Lung (tissue), 12 donors: ENCODE results near the gene MYZAP. TPM values are rescaled to one million over a fixed set of nuclear protein-coding genes. Genes with fewer than 3 reads are reported as not detected.

Experiments
- ATAC-seq: fragments of 200-7000 bp; cut with Tn5 transposase; one replicate; pipeline ENCODE4 v1.9.1; 2020; ENCODE audit warnings: moderate number of reproducible peaks; ENCODE audit not compliant: insufficient read depth, low FRiP score
- DNase-seq, 3 donors: peaks; one replicate each; pipeline ENCODE4 v3.0.0-alpha.2; 2013 to 2017
- H3K27ac ChIP-seq, 2 donors: one replicate each; pipeline ENCODE4 v1.5.1; 2013; ENCODE audit warnings: mild to moderate bottlenecking in 2 of 2, moderate library complexity in 2 of 2, control low read depth in 1 of 2, inconsistent platforms in 1 of 2, low read depth in 1 of 2, low read length in 1 of 2
- H3K27me3 ChIP-seq, 3 donors: one replicate each; pipeline ENCODE4 v1.5.1; 2013; ENCODE audit warnings: low read length in 2 of 3; ENCODE audit not compliant: control insufficient read depth in 3 of 3, insufficient read depth in 3 of 3
- H3K36me3 ChIP-seq, 4 donors: one replicate each; pipeline ENCODE4 v1.5.1; 2013; ENCODE audit warnings: low read length in 4 of 4, mild to moderate bottlenecking in 1 of 4, moderate library complexity in 1 of 4; ENCODE audit not compliant: control insufficient read depth in 4 of 4, insufficient read depth in 4 of 4
- H3K4me1 ChIP-seq, 5 donors: one replicate each; pipeline ENCODE4 v1.5.1; 2013; ENCODE audit warnings: low read length in 5 of 5, mild to moderate bottlenecking in 2 of 5, moderate library complexity in 1 of 5; ENCODE audit not compliant: control insufficient read depth in 5 of 5, insufficient read depth in 5 of 5
- H3K4me3 ChIP-seq: one replicate; pipeline ENCODE4 v1.5.1; 2013; ENCODE audit warnings: mild to moderate bottlenecking, control low read depth, moderate library complexity
- H3K9ac ChIP-seq, 2 donors: one replicate each; pipeline ENCODE4 v1.5.1; 2013; ENCODE audit warnings: low read length in 2 of 2, control low read depth in 1 of 2; ENCODE audit not compliant: insufficient read depth in 1 of 2
- H3K9me3 ChIP-seq, 4 donors: one replicate each; pipeline ENCODE4 v1.5.1; 2013; ENCODE audit warnings: low read length in 3 of 4, mild to moderate bottlenecking in 1 of 4, moderate library complexity in 1 of 4; ENCODE audit not compliant: control insufficient read depth in 4 of 4, insufficient read depth in 3 of 4
- WGBS, 2 donors: extraction: QIAGEN DNeasy Blood & Tissue Kit; methylation state at CpG; one replicate each; pipeline ENCODE4 v1.1.7; 2013; 5-methylcytosine and 5-hydroxymethylcytosine counted together
- polyA plus RNA-seq, 2 donors: library from polyadenylated mRNA; stranded (reverse); fragments of 200-250 nt; gene quantifications; one replicate each; pipeline ENCODE4 v1.2.1, GENCODE V29; 2013
- total RNA-seq, 2 donors: library from RNA; depleted of rRNA in 1 of 2; stranded (reverse); fragments of >200 nt in 1 of 2; gene quantifications; one replicate each; pipeline ENCODE4 v1.2.1, GENCODE V29; 2014 to 2021
- TF ChIP-seq, protein P1 (sequence below): IDR thresholded peaks from 2 replicates; pipeline ENCODE4 v1.5.1; 2012; ENCODE audit warnings: mild to moderate bottlenecking; ENCODE audit errors: control extremely low read depth, extremely low read depth
- donor health status: control.
- donor health status: control.
- donor health status: Bipolar disorder and iron deficiency.
- donor health status: healthy.
- donor health status: DM: yes; HTN: yes; CAD: no.

MYZAP gene
- total and polyA plus RNA-seq, 4 donors: 6.9 to 36.9 (median 11.6) TPM

DNA sequence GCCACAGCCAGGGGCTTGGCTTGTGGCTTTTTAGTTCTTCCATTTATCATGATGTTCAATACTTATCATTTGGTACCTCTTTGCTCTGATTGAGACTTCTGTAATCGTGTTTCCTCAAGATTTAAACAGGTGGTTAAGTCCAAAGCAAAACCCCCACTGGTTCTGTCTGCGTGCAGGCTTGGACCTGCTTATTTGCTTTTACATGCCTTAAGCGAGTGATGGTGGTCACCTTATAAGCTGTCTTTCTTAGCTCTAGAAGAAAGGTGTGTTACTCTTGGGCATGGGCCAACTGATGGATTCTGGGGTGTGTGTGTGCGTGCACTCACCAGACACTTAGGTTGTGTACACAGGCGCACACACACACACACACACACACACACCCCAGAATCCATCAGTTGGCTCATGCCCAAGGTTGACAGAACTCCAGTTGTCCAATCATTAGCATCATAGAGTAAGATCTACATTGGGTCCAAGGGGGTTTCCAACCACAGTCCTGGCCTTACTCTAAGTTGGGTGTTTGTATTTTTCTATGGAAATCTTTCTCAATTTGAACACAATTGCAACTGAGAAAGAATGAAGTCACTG lies 1.2 kb downstream of the MYZAP start:
- Histone ChIP-seq H3K9me3 (no peaks in the 10 kb centered on the region), H3K4me1 (peaks cover 4 to 22% (median 12%) of the 10 kb centered on the region in 5 donors), H3K9ac (no peak overlapping the region), H3K27me3 (no peaks in the 10 kb centered on the region), H3K4me3 (peak overlapping the region; percentile 36), H3K27ac (peak overlapping the region in 1 of 2 donors; percentile 99), H3K36me3 (no peaks in the 10 kb centered on the region)
- no peak for DNase-seq
- ATAC-seq: no peak
- TF ChIP-seq, protein P1, sequence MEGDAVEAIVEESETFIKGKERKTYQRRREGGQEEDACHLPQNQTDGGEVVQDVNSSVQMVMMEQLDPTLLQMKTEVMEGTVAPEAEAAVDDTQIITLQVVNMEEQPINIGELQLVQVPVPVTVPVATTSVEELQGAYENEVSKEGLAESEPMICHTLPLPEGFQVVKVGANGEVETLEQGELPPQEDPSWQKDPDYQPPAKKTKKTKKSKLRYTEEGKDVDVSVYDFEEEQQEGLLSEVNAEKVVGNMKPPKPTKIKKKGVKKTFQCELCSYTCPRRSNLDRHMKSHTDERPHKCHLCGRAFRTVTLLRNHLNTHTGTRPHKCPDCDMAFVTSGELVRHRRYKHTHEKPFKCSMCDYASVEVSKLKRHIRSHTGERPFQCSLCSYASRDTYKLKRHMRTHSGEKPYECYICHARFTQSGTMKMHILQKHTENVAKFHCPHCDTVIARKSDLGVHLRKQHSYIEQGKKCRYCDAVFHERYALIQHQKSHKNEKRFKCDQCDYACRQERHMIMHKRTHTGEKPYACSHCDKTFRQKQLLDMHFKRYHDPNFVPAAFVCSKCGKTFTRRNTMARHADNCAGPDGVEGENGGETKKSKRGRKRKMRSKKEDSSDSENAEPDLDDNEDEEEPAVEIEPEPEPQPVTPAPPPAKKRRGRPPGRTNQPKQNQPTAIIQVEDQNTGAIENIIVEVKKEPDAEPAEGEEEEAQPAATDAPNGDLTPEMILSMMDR: no peak
- WGBS, 2 donors: 69 to 84% methylated on average over 5 of the region's 5 CpGs

DNA sequence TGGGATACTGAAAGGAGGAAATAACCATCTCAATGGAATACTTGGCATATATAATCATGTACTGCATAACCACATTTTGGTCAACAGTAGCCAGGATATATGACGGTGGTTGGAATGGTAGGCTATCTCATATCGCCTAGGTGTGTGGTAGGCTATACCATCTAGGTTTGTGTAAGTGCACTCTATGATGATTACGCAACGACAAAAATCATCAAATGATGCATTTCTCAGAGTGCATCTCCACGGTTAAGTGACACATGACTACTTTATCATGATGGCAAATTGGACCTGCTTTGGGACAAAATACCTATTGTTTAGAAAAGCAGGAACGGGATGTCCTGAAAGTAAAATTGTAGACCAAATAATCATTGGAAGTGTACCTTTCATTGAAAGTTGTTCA lies 2.8 kb downstream of the MYZAP start:
- Histone ChIP-seq H3K4me1 (peaks cover 6 to 25% (median 12%) of the 10 kb centered on the region in 5 donors), H3K27ac (peak overlapping the region in 1 of 2 donors; percentile 99), H3K4me3 (no peak overlapping the region), H3K36me3 (no peaks in the 10 kb centered on the region), H3K9ac (no peak overlapping the region), H3K27me3 (no peaks in the 10 kb centered on the region), H3K9me3 (no peaks in the 10 kb centered on the region)
- no peak for ATAC-seq
- DNase-seq: no peak
- 83 to 88% methylated on average over 6 of the region's 6 CpGs for WGBS, 2 donors
- TF ChIP-seq, protein P1: no peak

DNA sequence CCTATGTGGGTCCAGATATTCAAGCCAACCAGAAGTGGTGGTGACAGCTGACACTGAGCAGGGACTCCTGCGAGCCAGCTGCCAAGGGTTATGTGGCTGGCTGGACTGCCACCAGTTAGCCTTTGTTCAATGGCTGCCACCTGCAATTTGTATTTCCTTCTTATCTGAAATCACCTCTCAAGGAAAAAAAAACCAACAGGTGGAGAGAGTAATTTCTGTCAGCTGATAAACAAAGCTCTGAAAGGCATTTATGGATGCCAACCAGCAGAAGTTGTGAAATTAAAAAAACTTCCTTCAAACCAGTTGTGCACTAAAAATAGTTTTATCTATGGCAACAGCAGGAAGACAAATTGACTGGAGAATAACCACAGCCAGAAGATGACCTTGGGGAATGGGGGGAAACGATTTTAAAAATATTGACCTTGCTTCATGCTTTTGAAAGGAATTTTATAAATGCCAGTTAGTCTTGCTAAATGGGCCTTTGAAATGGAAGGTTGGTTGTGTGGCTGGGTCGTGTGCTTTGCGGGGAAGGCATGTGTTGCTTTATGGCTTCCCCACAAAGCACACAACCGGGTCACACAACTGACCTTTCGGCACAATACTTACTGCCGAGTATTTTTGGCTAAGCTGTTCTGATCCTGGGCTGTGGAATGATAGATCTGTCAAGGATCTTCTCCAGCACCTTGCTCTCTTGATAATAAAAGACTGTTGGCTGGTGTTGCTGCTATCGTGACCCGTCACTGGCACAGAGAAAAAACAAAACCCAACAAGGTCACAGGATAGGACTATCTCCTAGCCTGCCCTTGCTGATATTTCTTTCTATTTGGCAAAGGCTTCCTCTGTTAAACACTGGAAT lies 3.5 kb downstream of the MYZAP start:
- no peak for ATAC-seq
- Histone ChIP-seq H3K27ac (peak overlapping the region; percentile 79 to 99), H3K4me3 (no peak overlapping the region), H3K4me1 (peaks cover 3 to 27% (median 7%) of the 10 kb centered on the region in 5 donors), H3K36me3 (no peaks in the 10 kb centered on the region), H3K9me3 (no peaks in the 10 kb centered on the region), H3K27me3 (no peaks in the 10 kb centered on the region), H3K9ac (no peak overlapping the region)
- TF ChIP-seq, protein P1: no peak
- no peak for DNase-seq
- WGBS, 2 donors: 52 to 54% methylated on average over 9 of the region's 9 CpGs
